Kidney glomerular epithelial cell (primary cell): Measurements from ENCODE around the gene NBPF4.
A peak's percentile ranks its signal among the peaks of the same experiment; 100 is the strongest.
"Not testable (repeated sequence)": the region's sequence is repeated elsewhere in the genome, so short reads cannot be mapped to it uniquely, and the experiment has no call there.

Experiments used
- DNase-seq: peaks from one replicate; lab custom pipeline; 2025; lab: John Stamatoyannopoulos, UW

NBPF4 gene

GRCh38 chr1:108209456-108210108, 34.3 kb downstream of the NBPF4 start:
- no peak for DNase-seq

- no peak for DNase-seq
Measured at GRCh38 chr1:108208724-108209446, 35.0 kb downstream of the NBPF4 start.

GRCh38 chr1:108203582-108203981, 40.3 kb downstream of the NBPF4 start:
- DNase-seq = not testable (repeated sequence)

- no peak for DNase-seq
Measured at GRCh38 chr1:108201687-108202086, 42.2 kb downstream of the NBPF4 start.

- DNase-seq = peak; percentile 79
Measured at GRCh38 chr1:108200687-108201051, 43.2 kb downstream of the NBPF4 start.

GRCh38 chr1:108199781-108200686, 43.8 kb downstream of the NBPF4 start, which contains the start of gene SLC25A24:
SLC25A24 (minus strand) TSS chr1:108200343; CDS start chr1:108200138, 205 bp downstream.
- peak; percentile 61 for DNase-seq

- peak; percentile 67 for DNase-seq
Measured at GRCh38 chr1:108199201-108199691, 44.6 kb downstream of the NBPF4 start.

- no peak for DNase-seq
Measured at GRCh38 chr1:108194051-108194450, 49.8 kb downstream of the NBPF4 start.

GRCh38 chr1:108193333-108193732, 50.5 kb downstream of the NBPF4 start:
- no peak for DNase-seq

GRCh38 chr1:108192581-108192980, 51.3 kb downstream of the NBPF4 start:
- no peak for DNase-seq

- no peak for DNase-seq
Measured at GRCh38 chr1:108190686-108191416, 53.0 kb downstream of the NBPF4 start.

- no peak for DNase-seq
Measured at GRCh38 chr1:108190001-108190634, 53.8 kb downstream of the NBPF4 start.

GRCh38 chr1:108188801-108189200, 55.1 kb downstream of the NBPF4 start:
- DNase-seq = no peak

GRCh38 chr1:108182959-108183700, 60.7 kb downstream of the NBPF4 start:
- no peak for DNase-seq

- DNase-seq = no peak
Measured at GRCh38 chr1:108179018-108179417, 64.9 kb downstream of the NBPF4 start.
